Naive thymus-derived CD8-positive, alpha-beta T cell (primary cell): ENCODE measurements around the gene CDCA4. TPM values are rescaled to one million over a fixed set of nuclear protein-coding genes. Genes with fewer than 3 reads are reported as not detected.
"Not testable (repeated sequence)": the region's sequence is repeated elsewhere in the genome, so short reads cannot be mapped to it uniquely, and the experiment has no call there.

Experiments
- ATAC-seq, 2 donors: fragments of 150-1000 bp; cut with Tn5 transposase in 1 of 2; sonication (Bioruptor Pico), chemical (Tn5 transposase) in 1 of 2; 1 replicate in 1 of 2; 2 replicates in 1 of 2; pipeline ENCODE4 v1.10.0; 2021; ENCODE audit warnings: mild to moderate bottlenecking in 2 of 2, moderate library complexity in 2 of 2
- POLR2A ChIA-PET: fragments of 350-600 bp; sonication (Branson Sonifier 250); formaldehyde crosslinking; loops from one replicate; lab custom pipeline; 2021; ENCODE audit warnings: antibody characterized with exemption; lab: Charles Lee
- DNase-seq, 10 donors: peaks; one replicate each; pipeline versions ENCODE4 v3.0.0 to v3.0.0-alpha.2; 2020 to 2022
- H3K27ac Mint-ChIP-seq, 10 donors: one replicate each; pipeline ENCODE4 v1.8.0; 2020 to 2022; ENCODE audit warnings: mild to moderate bottlenecking in 10 of 10, mixed read lengths in 10 of 10, moderate library complexity in 4 of 10, inconsistent platforms in 1 of 10
- H3K27me3 Mint-ChIP-seq, 5 donors: one replicate each; pipeline ENCODE4 v1.8.0; 2021 to 2022; ENCODE audit warnings: mixed read lengths in 5 of 5
- H3K36me3 Mint-ChIP-seq, 3 donors: one replicate each; pipeline ENCODE4 v1.8.0; 2020 to 2022; ENCODE audit warnings: mixed read lengths in 3 of 3, mild to moderate bottlenecking in 2 of 3, inconsistent platforms in 1 of 3
- H3K4me1 Mint-ChIP-seq, 4 donors: one replicate each; pipeline ENCODE4 v1.8.0; 2021 to 2022; ENCODE audit warnings: mixed read lengths in 4 of 4
- H3K4me3 Mint-ChIP-seq, 10 donors: one replicate each; pipeline ENCODE4 v1.8.0; 2020 to 2022; ENCODE audit warnings: mild to moderate bottlenecking in 10 of 10, mixed read lengths in 10 of 10, moderate library complexity in 6 of 10, inconsistent platforms in 1 of 10
- H3K9me3 Mint-ChIP-seq, 9 donors: one replicate each; pipeline ENCODE4 v1.8.0; 2020 to 2022; ENCODE audit warnings: mixed read lengths in 9 of 9, mild to moderate bottlenecking in 3 of 9, inconsistent platforms in 1 of 9, moderate library complexity in 1 of 9
- polyA plus RNA-seq, 3 donors: library from polyadenylated mRNA; unstranded; fragments of 300-500 nt; fragmentation: Illumina TruSeq; gene quantifications; one replicate each; pipeline ENCODE4 v1.2.3, GENCODE V29; 2021
- total RNA-seq, 8 experiments: library from RNA in 2 of 8; stranded (reverse) in 2 of 8; gene quantifications; one replicate each; pipeline ENCODE4 v1.2.3 and lab custom pipeline; 2021 to 2026

CDCA4 gene
- total and polyA plus RNA-seq, 5 experiments from 2014 or later, result 8.2 to 12.4 (median 11.3) TPM

- peaks cover 0 to 3% (median 0%) of the 10 kb centered on the region in 9 donors for H3K9me3 Mint-ChIP-seq
- POLR2A ChIA-PET, result interaction anchor here (1.2 kb wide), 1 partner anchor 10 kb away, joined by 5 read pairs; no protein-coding TSS in a partner anchor
These were observed 9.3 kb upstream of the CDCA4 start for GRCh38 chr14:105030194-105030593.

GRCh38 chr14:105029402-105029801 lies 8.5 kb upstream of the CDCA4 start:
- DNase-seq, result no peak
- H3K27ac Mint-ChIP-seq, result peak overlapping the region in 2 of 10 donors; percentile 25 to 78
- POLR2A ChIA-PET, result interaction anchor here (1.2 kb wide), 1 partner anchor 10 kb away, joined by 5 read pairs; no protein-coding TSS in a partner anchor
- no peak for ATAC-seq
- no peak overlapping the region for H3K4me3 Mint-ChIP-seq
- H3K4me1 Mint-ChIP-seq, result peaks cover 8 to 47% (median 35%) of the 10 kb centered on the region in 4 donors
- peaks cover 0 to 4% (median 0%) of the 10 kb centered on the region in 3 donors for H3K36me3 Mint-ChIP-seq
- H3K9me3 Mint-ChIP-seq, result peaks cover 0 to 3% (median 0%) of the 10 kb centered on the region in 9 donors
- no peaks in the 10 kb centered on the region for H3K27me3 Mint-ChIP-seq

More at GRCh38 chr14:105030194-105030593, 9.3 kb upstream of the CDCA4 start:
- ATAC-seq, result no peak
- Mint-ChIP-seq H3K4me1 (peaks cover 8 to 44% (median 35%) of the 10 kb centered on the region in 4 donors), H3K27me3 (no peaks in the 10 kb centered on the region), H3K27ac (peak overlapping the region in 1 of 10 donors; percentile 20), H3K36me3 (peaks cover 0 to 4% (median 0%) of the 10 kb centered on the region in 3 donors), H3K4me3 (no peak overlapping the region)
- DNase-seq, result no peak

- peaks cover 1 to 46% (median 27%) of the 10 kb centered on the region in 4 donors for H3K4me1 Mint-ChIP-seq
- no peak overlapping the region for H3K4me3 Mint-ChIP-seq
- ATAC-seq, result no peak
- peaks cover 0 to 4% (median 0%) of the 10 kb centered on the region in 3 donors for H3K36me3 Mint-ChIP-seq
- H3K27me3 Mint-ChIP-seq, result no peaks in the 10 kb centered on the region
- H3K9me3 Mint-ChIP-seq, result no peaks in the 10 kb centered on the region
- DNase-seq, result no peak
- H3K27ac Mint-ChIP-seq, result peak overlapping the region in 3 of 10 donors; percentile 19 to 27 (median 22)
- POLR2A ChIA-PET, result no interaction called here
These were observed 7.5 kb upstream of the CDCA4 start for GRCh38 chr14:105028251-105028927.

GRCh38 chr14:105027718-105028117 lies 6.8 kb upstream of the CDCA4 start:
- peak overlapping the region in 4 of 10 donors; percentile 11 to 49 (median 22) for H3K27ac Mint-ChIP-seq
- DNase-seq, H3K9me3 Mint-ChIP-seq, POLR2A ChIA-PET, H3K27me3 Mint-ChIP-seq, H3K4me3 Mint-ChIP-seq, H3K36me3 Mint-ChIP-seq, ATAC-seq: not testable (repeated sequence)
- peaks cover 2 to 44% (median 25%) of the 10 kb centered on the region in 4 donors for H3K4me1 Mint-ChIP-seq

GRCh38 chr14:105026802-105027563 lies 6.1 kb upstream of the CDCA4 start:
- Mint-ChIP-seq H3K27ac (peak overlapping the region in 5 of 10 donors; percentile 34 to 61 (median 49)), H3K36me3 (peaks cover 0 to 4% (median 0%) of the 10 kb centered on the region in 3 donors), H3K4me3 (peak overlapping the region in 1 of 10 donors; percentile 8), H3K4me1 (peaks cover 3 to 44% (median 25%) of the 10 kb centered on the region in 4 donors), H3K27me3 (no peaks in the 10 kb centered on the region), H3K9me3 (no peaks in the 10 kb centered on the region)
- no peak for DNase-seq
- POLR2A ChIA-PET, result no interaction called here
- no peak for ATAC-seq

GRCh38 chr14:105026033-105026785 lies 5.3 kb upstream of the CDCA4 start:
- H3K9me3 Mint-ChIP-seq, result no peaks in the 10 kb centered on the region
- H3K4me3 Mint-ChIP-seq, result peak overlapping the region in 1 of 10 donors; percentile 16
- H3K36me3 Mint-ChIP-seq, result peaks cover 0 to 4% (median 0%) of the 10 kb centered on the region in 3 donors
- peak overlapping the region in 5 of 10 donors; percentile 18 to 93 (median 69) for H3K27ac Mint-ChIP-seq
- ATAC-seq (no peak), DNase-seq (no peak)
- POLR2A ChIA-PET, result no interaction called here
- H3K27me3 Mint-ChIP-seq, result no peaks in the 10 kb centered on the region
- H3K4me1 Mint-ChIP-seq, result peaks cover 8 to 51% (median 29%) of the 10 kb centered on the region in 4 donors

GRCh38 chr14:105025429-105025828 lies 4.5 kb upstream of the CDCA4 start:
- ATAC-seq (no peak), DNase-seq (no peak)
- H3K4me1 Mint-ChIP-seq, result peaks cover 8 to 51% (median 24%) of the 10 kb centered on the region in 4 donors
- H3K9me3 Mint-ChIP-seq, result no peaks in the 10 kb centered on the region
- peak overlapping the region in 6 of 10 donors; percentile 52 to 93 (median 84) for H3K27ac Mint-ChIP-seq
- POLR2A ChIA-PET, result no interaction called here
- H3K36me3 Mint-ChIP-seq, result peaks cover 0 to 4% (median 0%) of the 10 kb centered on the region in 3 donors
- H3K27me3 Mint-ChIP-seq, result no peaks in the 10 kb centered on the region
- H3K4me3 Mint-ChIP-seq, result no peak overlapping the region

GRCh38 chr14:105023791-105024480 lies 3.1 kb upstream of the CDCA4 start:
- H3K27ac Mint-ChIP-seq, result peak overlapping the region in 3 of 10 donors; percentile 21 to 70 (median 60)
- H3K36me3 Mint-ChIP-seq, result peaks cover 0 to 4% (median 0%) of the 10 kb centered on the region in 3 donors
- ATAC-seq (no peak), DNase-seq (no peak)
- H3K9me3 Mint-ChIP-seq, result no peaks in the 10 kb centered on the region
- POLR2A ChIA-PET, result no interaction called here
- H3K4me3 Mint-ChIP-seq, result peak overlapping the region in 1 of 10 donors; percentile 36
- H3K27me3 Mint-ChIP-seq, result no peaks in the 10 kb centered on the region
- H3K4me1 Mint-ChIP-seq, result peaks cover 11 to 65% (median 37%) of the 10 kb centered on the region in 4 donors

- no peak for DNase-seq
- POLR2A ChIA-PET, result no interaction called here
- H3K36me3 Mint-ChIP-seq, result peaks cover 0 to 2% (median 0%) of the 10 kb centered on the region in 3 donors
- peak overlapping the region in 5 of 10 donors; percentile 8 to 37 (median 36) for H3K4me3 Mint-ChIP-seq
- H3K4me1 Mint-ChIP-seq, result peaks cover 12 to 69% (median 43%) of the 10 kb centered on the region in 4 donors
- H3K9me3 Mint-ChIP-seq, result no peaks in the 10 kb centered on the region
- H3K27ac Mint-ChIP-seq, result peak overlapping the region in 5 of 10 donors; percentile 16 to 70 (median 60)
- no peak for ATAC-seq
- no peaks in the 10 kb centered on the region for H3K27me3 Mint-ChIP-seq
These were observed 2.3 kb upstream of the CDCA4 start for GRCh38 chr14:105023144-105023543.

- DNase-seq (no peak), ATAC-seq (no peak)
- H3K9me3 Mint-ChIP-seq, result no peaks in the 10 kb centered on the region
- no peaks in the 10 kb centered on the region for H3K27me3 Mint-ChIP-seq
- peaks cover 0 to 2% (median 0%) of the 10 kb centered on the region in 3 donors for H3K36me3 Mint-ChIP-seq
- POLR2A ChIA-PET, result interaction anchor here (0.7 to 3.9 kb wide), 6 partner anchors 37 to 50 kb away, joined by 3 to 25 read pairs (median 6); partner anchors contain the start of genes CLBA1 and GPR132
- H3K4me3 Mint-ChIP-seq, result peak overlapping the region; percentile 87 to 95 (median 92)
- H3K4me1 Mint-ChIP-seq, result peaks cover 14 to 74% (median 48%) of the 10 kb centered on the region in 4 donors
- H3K27ac Mint-ChIP-seq, result peak overlapping the region in 7 of 10 donors; percentile 88 to 95 (median 94)
These were observed 1.4 kb upstream of the CDCA4 start for GRCh38 chr14:105022276-105022670.

GRCh38 chr14:105021656-105022275 lies 883 bp upstream of the CDCA4 start:
- H3K4me1 Mint-ChIP-seq, result peaks cover 14 to 72% (median 47%) of the 10 kb centered on the region in 4 donors
- DNase-seq, result peak in 2 of 10 donors; percentile 7 to 43
- peaks cover 0 to 2% (median 1%) of the 10 kb centered on the region in 3 donors for H3K36me3 Mint-ChIP-seq
- no peaks in the 10 kb centered on the region for H3K9me3 Mint-ChIP-seq
- peak overlapping the region; percentile 87 to 95 (median 92) for H3K4me3 Mint-ChIP-seq
- H3K27ac Mint-ChIP-seq, result peak overlapping the region; percentile 91 to 97 (median 94)
- H3K27me3 Mint-ChIP-seq, result no peaks in the 10 kb centered on the region
- POLR2A ChIA-PET, result interaction anchor here (0.7 to 3.9 kb wide), 13 partner anchors 14 to 460 kb away, joined by 3 to 25 read pairs (median 5); partner anchors contain the start of genes CLBA1, GPR132 and SIVA1
- peak; percentile 2 to 5 for ATAC-seq
